Right ventricle myocardium superior (tissue), 1 donor: ENCODE data around the gene NEDD8. TPM values are rescaled to one million over a fixed set of nuclear protein-coding genes. Genes with fewer than 3 reads are reported as not detected.

Experiments used
- ATAC-seq: fragments of 200-7000 bp; cut with Tn5 transposase; one replicate; pipeline ENCODE4 v1.9.1; 2020; ENCODE audit warnings: mild to moderate bottlenecking; ENCODE audit not compliant: poor library complexity
- DNase-seq: peaks from one replicate; pipeline ENCODE4 v3.0.0-alpha.2; 2020
- intact Hi-C: fragments of 100-400 bp; cut with DNase I; formaldehyde crosslinking; loops from one replicate; pipeline ENCODE4 v1.11.2; 2022
- total RNA-seq: library from RNA; stranded (reverse); fragmentation: NEBNext Ultra II Directional; extraction: Animal tissue kit (Norgen Biotek cat#: 25700); gene quantifications from one replicate; pipeline ENCODE4 v1.2.1, GENCODE V29; 2021
- donor health status: DM: no; HTN: yes; CAD: no; lungs with severe emphysema.

Gene NEDD8
- total RNA-seq, 1 donor from 2014 or later = 212 TPM

- intact Hi-C loops = no loop called here
Measured at GRCh38 chr14:24188251-24189058, 43.7 kb downstream of the NEDD8 start, which contains the start of gene IPO4. TSS of gene IPO4 (minus strand) at chr14:24188816. CDS start at chr14:24188787, 29 bp downstream.

DNA sequence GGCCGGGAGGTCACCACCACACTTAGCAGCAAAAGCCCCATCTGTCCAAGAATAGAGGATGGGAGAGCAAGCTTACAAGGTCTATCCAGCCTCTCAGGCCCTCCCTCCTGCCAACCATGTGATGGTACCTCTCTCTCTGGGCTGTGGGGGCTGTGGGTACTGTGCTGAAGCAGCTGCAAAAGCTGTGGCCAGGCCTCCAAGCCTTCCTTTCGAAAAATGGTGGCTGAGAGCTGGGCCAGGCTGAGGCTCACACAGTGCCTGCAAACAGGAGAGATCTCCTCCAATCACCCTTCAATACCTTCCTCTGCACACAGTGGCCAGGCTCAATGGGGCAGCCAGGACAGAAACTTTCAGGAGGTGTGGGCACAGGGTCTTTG, 44.6 kb downstream of the NEDD8 start:
- no peak for DNase-seq
- no peak for ATAC-seq
- intact Hi-C loops = no loop called here

More at GRCh38 chr14:24188251-24189058, 43.7 kb downstream of the NEDD8 start, which contains the start of gene IPO4:
- ATAC-seq = peak; percentile 97
- DNase-seq = peak; percentile 95

DNA sequence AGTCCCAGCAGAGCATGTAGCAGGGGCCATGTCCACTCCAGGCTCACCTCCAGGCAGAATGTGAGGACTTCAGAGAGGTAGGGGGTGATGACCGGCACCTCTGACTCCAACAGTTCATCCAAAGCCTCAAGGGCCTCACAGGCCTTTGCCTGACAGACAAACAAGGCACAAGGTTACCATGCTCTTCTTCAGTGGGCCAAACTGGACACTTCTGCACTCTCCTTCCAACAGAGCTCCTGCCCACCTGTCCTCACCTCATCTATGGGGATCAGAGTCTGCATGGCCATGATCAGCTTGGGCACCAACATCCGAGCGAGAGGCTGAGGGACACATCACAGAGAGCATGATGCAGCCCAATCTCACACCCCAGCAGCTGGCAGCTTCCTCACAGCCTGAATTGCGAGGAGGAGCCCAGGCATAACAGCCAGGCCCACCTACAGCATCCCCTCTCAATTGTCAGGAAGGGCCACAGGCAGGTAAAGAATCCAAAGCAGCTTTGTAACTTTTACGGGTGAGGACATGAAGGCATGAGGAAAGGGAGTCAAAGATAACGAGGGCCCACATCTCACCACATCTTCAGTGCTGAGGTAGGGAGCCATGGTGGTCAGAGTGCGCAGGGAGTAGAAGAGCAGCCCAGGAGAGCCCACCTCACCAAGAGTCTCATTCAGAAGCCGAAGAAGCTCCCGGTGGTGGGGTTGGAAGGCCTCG, 45.2 kb downstream of the NEDD8 start:
- intact Hi-C loops = no loop called here
- ATAC-seq = no peak
- no peak for DNase-seq

DNA sequence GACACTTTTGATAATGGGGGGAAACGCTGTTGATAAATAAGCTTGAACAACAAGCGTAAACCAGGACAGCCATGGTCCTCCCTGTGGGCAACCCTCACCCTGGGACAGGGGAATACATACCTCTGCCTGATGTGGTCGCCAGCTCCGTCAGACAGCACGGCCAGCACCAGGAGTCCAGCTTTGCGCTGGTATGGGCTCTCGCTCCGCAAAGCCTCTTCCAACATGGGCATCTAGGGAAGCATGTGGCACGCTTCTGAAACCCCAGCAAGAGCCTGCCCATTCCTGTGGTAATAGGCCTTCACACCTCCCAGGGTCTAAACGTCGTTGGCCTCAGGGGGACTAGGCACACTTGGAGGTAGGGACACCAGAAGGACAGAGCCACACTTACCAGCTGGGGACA, 46.4 kb downstream of the NEDD8 start:
- DNase-seq (no peak), ATAC-seq (no peak)
- intact Hi-C loops = no loop called here

DNA sequence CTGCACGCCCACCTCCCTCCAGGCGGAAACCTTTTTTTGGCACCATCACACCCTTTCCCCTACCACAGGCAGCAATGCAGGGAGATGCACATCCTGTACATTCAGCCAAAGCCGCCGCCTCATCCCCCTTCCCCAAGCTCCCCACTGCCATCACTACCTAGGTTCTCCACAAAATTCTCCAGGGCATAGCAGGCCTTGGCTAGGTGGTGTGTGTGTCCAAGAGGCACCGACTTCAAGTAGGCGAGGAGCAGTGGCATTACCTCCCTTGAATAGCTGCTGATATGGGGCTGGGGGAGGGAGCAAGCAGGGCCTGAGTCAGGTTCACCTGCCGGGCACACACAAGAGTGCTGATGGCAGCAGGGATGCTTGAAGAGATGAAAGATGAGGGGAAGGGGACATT, 47.1 kb downstream of the NEDD8 start:
- DNase-seq = no peak
- intact Hi-C loops = no loop called here
- no peak for ATAC-seq

DNA sequence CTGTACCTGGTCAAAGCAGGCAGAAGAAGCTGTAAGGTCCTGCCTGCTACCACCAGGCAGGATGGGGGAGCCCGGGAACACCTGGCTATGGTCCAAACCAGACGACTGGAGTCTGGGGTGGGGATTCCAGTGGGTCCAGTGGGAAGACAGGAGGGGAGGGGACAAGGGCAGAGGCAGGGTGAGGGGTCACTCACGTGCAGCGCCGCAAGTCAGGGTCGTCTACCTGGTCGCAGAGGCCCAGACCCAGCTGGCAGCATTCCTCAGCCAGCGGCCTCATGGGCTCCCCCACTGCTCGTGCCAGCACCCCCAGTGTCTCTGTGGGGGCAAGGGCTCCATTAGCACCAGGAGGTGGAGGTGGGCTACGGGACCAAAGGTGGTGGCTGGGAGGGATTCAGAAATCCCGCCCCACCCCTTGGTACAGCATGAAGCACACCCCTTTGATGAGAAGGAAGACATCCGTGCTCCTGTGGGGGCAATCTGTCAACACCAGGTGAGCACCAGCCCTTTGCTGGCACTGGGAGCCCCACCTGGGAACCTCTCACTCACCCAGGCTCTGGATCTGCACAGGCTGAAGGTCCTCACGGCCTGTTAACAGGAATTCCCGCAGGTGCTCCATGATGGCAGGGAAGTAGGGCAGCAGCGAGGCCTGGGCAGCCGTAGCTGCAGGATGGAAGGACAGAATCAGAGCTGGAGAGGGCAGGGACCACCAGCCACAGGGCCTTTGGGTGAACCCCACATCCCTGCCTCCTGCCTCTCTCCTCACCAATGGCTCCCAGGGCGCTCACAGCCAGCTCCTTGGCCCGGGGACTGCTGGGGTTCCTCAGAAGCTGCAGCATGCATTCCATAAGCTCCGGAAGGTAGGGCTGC, 47.8 kb downstream of the NEDD8 start:
- intact Hi-C loops = no loop called here
- ATAC-seq (no peak), DNase-seq (no peak)

DNA sequence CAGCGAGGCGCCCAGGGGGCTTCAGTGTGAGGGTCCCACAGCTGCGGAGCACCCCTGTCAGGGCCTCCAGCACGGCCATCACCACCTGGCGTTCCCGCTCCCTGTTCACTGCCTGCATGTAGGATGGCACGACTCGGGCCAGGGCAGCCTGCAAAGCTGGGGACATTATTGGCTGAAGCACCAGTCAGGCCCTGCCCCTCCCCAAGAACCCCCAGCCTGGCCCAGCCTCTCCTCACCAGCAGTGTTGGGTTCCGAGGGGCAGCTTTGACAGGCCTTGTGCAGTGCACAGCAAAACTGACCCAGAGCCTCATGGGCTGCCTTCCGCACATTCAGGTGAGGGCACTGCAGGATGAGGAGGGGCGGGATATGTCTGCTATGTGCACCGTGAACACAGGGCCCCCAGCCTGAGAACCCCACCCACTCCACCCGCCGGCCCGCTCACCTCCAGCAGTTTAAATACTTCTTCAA, 49.1 kb downstream of the NEDD8 start:
- intact Hi-C loops = no loop called here
- ATAC-seq = no peak
- no peak for DNase-seq

DNA sequence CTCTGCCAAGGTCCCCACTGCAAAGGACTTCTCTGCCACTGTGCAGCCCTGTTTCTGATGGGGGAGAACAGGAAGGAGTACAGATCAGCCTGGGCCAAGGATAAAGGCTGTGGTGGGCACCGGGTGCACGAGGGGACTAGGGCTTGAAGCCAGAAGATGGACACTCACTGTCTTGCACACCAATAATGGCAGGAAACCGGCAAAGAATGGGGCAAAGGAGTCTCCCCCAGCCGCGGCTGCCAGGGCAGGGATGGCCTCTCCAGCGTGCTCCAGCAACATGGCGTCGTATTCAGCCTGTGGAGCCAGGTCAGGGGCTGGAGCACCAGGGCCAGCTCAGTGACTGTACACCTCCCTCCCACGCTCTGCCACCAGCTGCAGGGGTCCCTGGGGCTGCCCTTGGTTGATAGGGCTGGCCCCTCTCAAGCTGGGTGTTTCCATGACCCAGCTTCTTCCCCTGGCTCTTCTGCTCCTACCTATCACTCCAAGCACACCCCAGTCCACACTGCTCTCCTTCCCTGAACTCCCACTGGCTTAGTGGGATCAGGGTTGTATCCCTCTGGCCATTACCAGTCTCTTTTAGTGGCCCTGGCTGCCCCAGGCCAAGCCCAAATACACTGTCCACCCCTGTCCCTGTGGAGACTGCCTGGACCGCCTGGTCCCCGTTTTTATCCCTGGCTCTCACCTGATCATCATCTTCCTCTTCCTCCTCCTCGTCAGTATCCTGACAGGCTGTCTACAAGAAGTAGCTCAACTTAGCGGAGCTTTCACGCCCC, 49.9 kb downstream of the NEDD8 start:
- no peak for DNase-seq
- no peak for ATAC-seq
- intact Hi-C loops = no loop called here

DNA sequence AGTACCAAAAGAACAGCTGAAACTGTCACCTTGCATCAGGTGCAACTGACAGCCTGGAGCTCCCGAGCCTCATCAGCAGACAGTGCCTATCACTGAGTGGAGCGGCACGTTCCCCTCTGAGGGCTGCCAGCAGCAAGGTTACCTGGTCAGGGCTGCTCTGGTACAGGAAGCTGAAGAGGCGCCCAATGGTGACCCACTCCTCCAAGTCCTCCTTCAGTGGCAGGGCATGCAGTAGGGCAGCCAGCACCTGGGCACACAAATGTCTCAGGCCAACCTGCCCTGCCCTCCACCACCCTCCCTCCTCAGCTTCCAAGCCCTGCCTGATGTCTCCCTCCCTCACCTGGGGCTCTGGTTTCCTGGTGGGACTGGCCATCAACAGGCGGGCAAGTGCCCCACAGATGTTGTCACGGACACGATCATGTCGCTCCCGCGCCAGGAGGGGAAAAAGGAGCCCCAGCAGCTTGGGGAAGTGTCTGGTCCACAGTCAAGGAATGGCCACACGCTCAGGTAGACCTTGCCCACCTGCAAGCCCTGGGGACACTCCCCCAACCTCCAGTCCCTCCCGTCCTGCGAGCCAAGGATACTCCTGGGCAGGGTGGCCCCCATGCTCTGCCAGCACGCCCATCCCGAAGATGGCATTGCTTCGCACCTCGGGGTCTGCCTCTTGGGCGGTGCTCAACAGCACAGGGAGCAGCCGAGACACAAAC, 50.6 kb downstream of the NEDD8 start:
- DNase-seq = no peak

GRCh38 chr14:24179961-24180796, 52.0 kb downstream of the NEDD8 start:
- DNase-seq = peak; percentile 25
- intact Hi-C loops = no loop called here
- ATAC-seq = peak; percentile 50

More for the DNA sequence above, 50.6 kb downstream of the NEDD8 start:
- intact Hi-C loops = no loop called here
- ATAC-seq = no peak

- intact Hi-C loops = no loop called here
- ATAC-seq = peak; percentile 4
Measured at GRCh38 chr14:24179294-24179960, 52.7 kb downstream of the NEDD8 start.

GRCh38 chr14:24178399-24179178, 53.6 kb downstream of the NEDD8 start:
- ATAC-seq = no peak
- intact Hi-C loops = no loop called here
- DNase-seq = peak; percentile 24

More at GRCh38 chr14:24179294-24179960, 52.7 kb downstream of the NEDD8 start:
- peak; percentile 23 for DNase-seq

DNA sequence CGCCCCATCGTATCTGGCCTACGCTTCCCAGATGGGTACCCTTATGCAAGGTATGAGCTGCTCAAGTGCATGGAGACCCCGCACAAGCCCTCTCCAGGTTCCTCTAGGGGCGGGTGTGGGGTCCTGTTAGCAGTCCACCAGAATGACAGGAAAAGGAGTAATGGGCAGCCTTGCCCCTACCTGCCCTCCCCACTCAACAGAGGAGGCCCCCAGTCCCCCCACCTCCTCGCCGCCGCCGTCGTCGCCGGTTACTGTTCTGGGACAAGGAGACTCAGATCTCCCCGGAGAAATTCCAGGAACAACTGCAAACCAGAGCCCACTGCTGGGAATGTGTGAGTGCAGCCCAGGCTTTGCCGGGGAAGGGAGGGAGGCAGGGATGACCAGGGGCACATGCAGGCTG, 54.3 kb downstream of the NEDD8 start:
- DNase-seq (peak; percentile 34), ATAC-seq (no peak)
- intact Hi-C loops = no loop called here

- DNase-seq = peak; percentile 39
- intact Hi-C loops = no loop called here
- ATAC-seq = no peak
Measured at GRCh38 chr14:24177041-24177825, 54.9 kb downstream of the NEDD8 start.

DNA sequence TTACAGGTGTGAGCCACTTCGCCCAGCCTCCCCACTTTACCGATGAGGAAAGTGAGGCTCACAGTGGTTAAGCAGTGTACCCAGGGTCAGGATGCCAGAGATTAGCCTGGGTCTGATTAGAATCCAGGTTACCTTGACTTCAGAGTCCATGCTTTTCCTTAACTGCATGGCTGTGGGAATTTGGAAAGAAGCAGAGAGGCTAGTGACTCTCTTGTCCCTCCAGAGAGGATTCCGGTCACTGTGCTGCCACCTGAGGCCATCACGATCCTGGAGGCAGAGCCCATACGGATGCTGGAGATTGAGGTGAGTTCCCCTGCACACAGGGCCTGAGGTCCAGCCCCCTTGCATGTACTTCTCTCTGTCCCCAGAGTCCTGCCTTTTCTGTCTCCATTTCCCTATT, 55.6 kb downstream of the NEDD8 start:
- intact Hi-C loops = no loop called here
- ATAC-seq (no peak), DNase-seq (peak; percentile 14)
